Panc1 (cell line): ENCODE results near the gene SMIM10L1. TPM values are rescaled to one million over a fixed set of nuclear protein-coding genes. Genes with fewer than 3 reads are reported as not detected.

Source experiments
- ATAC-seq: fragments of 200-7000 bp; cut with Tn5 transposase; 2 replicates; pipeline ENCODE4 v1.9.1; 2020; ENCODE audit warnings: mild to moderate bottlenecking, moderate library complexity
- BruUV-seq: library from RNA; stranded (reverse); fragments of 400-500 nt; replicated peaks from 2 replicates; lab custom pipeline; 2021; lab: Mats Ljungman, UMichigan
- CTCF ChIA-PET: fragments of 300-600 bp; sonication (Branson Sonifier 250); formaldehyde crosslinking; loops from one replicate; lab custom pipeline; 2022; ENCODE audit warnings: antibody characterized with exemption; lab: Charles Lee
- POLR2A ChIA-PET: fragments of 300-600 bp; sonication (Branson Sonifier 250); formaldehyde crosslinking; loops from one replicate; lab custom pipeline; 2022; ENCODE audit warnings: antibody characterized with exemption; lab: Charles Lee
- DNase-seq: peaks from one replicate; pipeline ENCODE4 v3.0.0-alpha.2; 2010; ENCODE audit warnings: low read depth, low spot score
- H3K27ac ChIP-seq: 2 replicates; pipeline ENCODE4 v1.5.1; 2011; ENCODE audit warnings: mild to moderate bottlenecking, low read length, inconsistent platforms
- H3K27me3 ChIP-seq: fragments of 200-500 bp; sonication (Bioruptor generic); 2 replicates; pipeline ENCODE4 v1.6.0; 2014; ENCODE audit warnings: low read length, inconsistent platforms; ENCODE audit not compliant: control insufficient read depth, insufficient read depth
- H3K36me3 ChIP-seq: fragments of 200-500 bp; sonication (Bioruptor generic); 2 replicates; pipeline ENCODE4 v1.5.1; 2014; ENCODE audit warnings: inconsistent platforms, mild to moderate bottlenecking, low read length, moderate library complexity; ENCODE audit not compliant: control insufficient read depth, insufficient read depth
- H3K4me1 ChIP-seq: 2 replicates; pipeline ENCODE4 v1.5.1; 2011; ENCODE audit warnings: inconsistent platforms, mild to moderate bottlenecking, low read length, moderate library complexity; ENCODE audit not compliant: control insufficient read depth, insufficient read depth
- H3K4me3 ChIP-seq, 2 experiments: 2 replicates each; pipeline ENCODE4 v1.5.1; 2011 to 2012; ENCODE audit warnings: low read depth in 2 of 2, low read length in 2 of 2, mild to moderate bottlenecking in 2 of 2, inconsistent platforms in 1 of 2, moderate library complexity in 1 of 2
- H3K9me3 ChIP-seq: fragments of 200-500 bp; sonication (Bioruptor generic); 2 replicates; pipeline ENCODE4 v1.5.1; 2014; ENCODE audit warnings: low read depth, mild to moderate bottlenecking, inconsistent platforms, low read length, moderate library complexity; ENCODE audit not compliant: control insufficient read depth, insufficient read depth
- POLR2AphosphoS5 ChIP-seq: IDR thresholded peaks from 2 replicates; pipeline ENCODE4 v1.6.1; 2012; ENCODE audit warnings: mild to moderate bottlenecking, low read depth, low read length, moderate library complexity
- REST ChIP-seq, 2 experiments: IDR thresholded peaks; 2 replicates each; pipeline ENCODE4 v1.6.1; 2011 to 2012; ENCODE audit warnings: low read depth in 2 of 2, control low read depth in 1 of 2, low read length in 1 of 2, mild to moderate bottlenecking in 1 of 2, moderate library complexity in 1 of 2; ENCODE audit not compliant: insufficient read depth in 1 of 2
- SIN3A ChIP-seq: IDR thresholded peaks from 2 replicates; pipeline ENCODE4 v1.6.1; 2012; ENCODE audit warnings: low read depth, mild to moderate bottlenecking, low read length, moderate library complexity, borderline replicate concordance; ENCODE audit not compliant: insufficient read depth
- TCF7L2 ChIP-seq: IDR thresholded peaks from 2 replicates; pipeline ENCODE4 v1.6.1; 2011; ENCODE audit warnings: mild to moderate bottlenecking, low read depth, low read length, inconsistent platforms
- in situ Hi-C: cut with HindIII; loops from 2 replicates; pipeline ENCODE4 v1.10.0; 2016; ENCODE audit warnings: low sequenced_read_pairs, low pct_unique_long_range_greater_than_20kb
- intact Hi-C: fragments of 100-400 bp; cut with micrococcal nuclease; formaldehyde crosslinking; loops from one replicate; pipeline ENCODE4 v1.10.0; 2022; ENCODE audit not compliant: unreplicated experiment
- total RNA-seq: library from RNA; stranded (reverse); gene quantifications from one replicate; pipeline ENCODE4 v1.2.1, GENCODE V29; 2021; ENCODE audit not compliant: unreplicated experiment
- TF ChIP-seq, protein P1 (sequence below): fragments of 450-650 bp; IDR thresholded peaks from 2 replicates; pipeline ENCODE4 v1.5.1; 2017; ENCODE audit warnings: mild to moderate bottlenecking

SMIM10L1 gene
- total RNA-seq, 1 experiment from 2014 or later: 6.0 TPM

DNA sequence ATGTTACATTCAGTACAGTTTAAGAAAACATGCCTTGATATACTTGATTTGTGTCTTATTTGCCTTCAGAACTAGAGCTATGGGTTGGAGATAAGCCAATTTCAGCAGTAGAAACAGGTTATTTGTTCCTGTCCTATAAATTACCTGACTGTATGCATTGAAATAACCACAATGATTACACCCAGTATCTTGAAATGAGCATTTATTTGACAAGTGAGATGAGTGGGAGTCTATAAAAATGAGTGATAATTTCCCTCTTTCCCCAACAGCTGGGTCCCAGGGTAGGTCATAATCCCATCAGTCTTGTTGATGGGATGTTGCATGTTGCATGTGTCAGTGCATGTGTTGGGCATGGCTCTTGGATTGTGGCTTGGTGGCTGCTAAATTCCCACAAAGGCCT is 12.0 kb downstream of the SMIM10L1 start:
- POLR2A ChIA-PET: no interaction called here
- Histone ChIP-seq H3K9me3 (no peaks in the 10 kb centered on the region), H3K27me3 (no peaks in the 10 kb centered on the region), H3K36me3 (no peaks in the 10 kb centered on the region), H3K27ac (no peak overlapping the region), H3K4me1 (no peaks in the 10 kb centered on the region), H3K4me3 (no peak overlapping the region)
- intact Hi-C loops (no loop called here), in situ Hi-C loops (no loop called here)
- ATAC-seq (no peak), DNase-seq (no peak)
- no TSS peak for BruUV-seq
- CTCF ChIA-PET: no interaction called here
- TF ChIP-seq POLR2AphosphoS5 (no peak), SIN3A (no peak), REST (IDR thresholded peaks at IDR 0.05; ENCODE audit: insufficient read depth in 1 of 2, low read depth in 2 of 2, low read length in 1 of 2) (no peak), TCF7L2 (no peak)
- TF ChIP-seq, protein P1, sequence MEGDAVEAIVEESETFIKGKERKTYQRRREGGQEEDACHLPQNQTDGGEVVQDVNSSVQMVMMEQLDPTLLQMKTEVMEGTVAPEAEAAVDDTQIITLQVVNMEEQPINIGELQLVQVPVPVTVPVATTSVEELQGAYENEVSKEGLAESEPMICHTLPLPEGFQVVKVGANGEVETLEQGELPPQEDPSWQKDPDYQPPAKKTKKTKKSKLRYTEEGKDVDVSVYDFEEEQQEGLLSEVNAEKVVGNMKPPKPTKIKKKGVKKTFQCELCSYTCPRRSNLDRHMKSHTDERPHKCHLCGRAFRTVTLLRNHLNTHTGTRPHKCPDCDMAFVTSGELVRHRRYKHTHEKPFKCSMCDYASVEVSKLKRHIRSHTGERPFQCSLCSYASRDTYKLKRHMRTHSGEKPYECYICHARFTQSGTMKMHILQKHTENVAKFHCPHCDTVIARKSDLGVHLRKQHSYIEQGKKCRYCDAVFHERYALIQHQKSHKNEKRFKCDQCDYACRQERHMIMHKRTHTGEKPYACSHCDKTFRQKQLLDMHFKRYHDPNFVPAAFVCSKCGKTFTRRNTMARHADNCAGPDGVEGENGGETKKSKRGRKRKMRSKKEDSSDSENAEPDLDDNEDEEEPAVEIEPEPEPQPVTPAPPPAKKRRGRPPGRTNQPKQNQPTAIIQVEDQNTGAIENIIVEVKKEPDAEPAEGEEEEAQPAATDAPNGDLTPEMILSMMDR: no peak

GRCh38 chr12:11186837-11187236 is 15.8 kb downstream of the SMIM10L1 start, which contains the start of gene TAS2R42:
TAS2R42 (minus strand) TSS chr12:11186937; CDS start chr12:11186937, 0 bp downstream.
- CTCF ChIA-PET: no interaction called here
- no peak for ATAC-seq
- TF ChIP-seq POLR2AphosphoS5 (no peak), TCF7L2 (no peak)

DNA sequence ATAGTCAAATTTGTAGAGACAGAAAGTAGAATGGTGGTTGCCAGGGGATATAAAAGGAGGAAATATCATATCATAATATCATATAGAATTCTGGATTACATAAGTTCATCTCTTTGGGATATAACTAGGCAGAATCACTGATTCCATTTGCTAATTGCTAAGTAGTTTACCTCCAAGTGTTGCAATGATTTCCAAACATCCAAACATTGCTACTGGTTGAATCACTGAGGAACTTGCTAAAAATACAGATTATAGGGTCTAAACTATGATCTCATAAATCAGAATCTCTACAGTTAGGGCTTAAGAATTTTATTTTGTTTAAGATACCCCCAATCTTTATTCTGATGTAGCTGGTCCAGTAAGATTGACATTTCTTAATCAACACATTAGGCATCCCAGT is 31.8 kb downstream of the SMIM10L1 start:
- in situ Hi-C loops (no loop called here), intact Hi-C loops (no loop called here)
- no peaks in the 10 kb centered on the region for H3K27me3 ChIP-seq
- DNase-seq: no peak
- ChIA-PET POLR2A (no interaction called here), CTCF (no interaction called here)
- no peak overlapping the region for H3K4me3 ChIP-seq
- H3K4me1 ChIP-seq: no peaks in the 10 kb centered on the region
- no peaks in the 10 kb centered on the region for H3K9me3 ChIP-seq
- no peaks in the 10 kb centered on the region for H3K36me3 ChIP-seq
- no peak for ATAC-seq
- BruUV-seq: no TSS peak
- H3K27ac ChIP-seq: no peak overlapping the region
- TF ChIP-seq TCF7L2 (no peak), SIN3A (no peak), REST (IDR thresholded peaks at IDR 0.05; ENCODE audit: insufficient read depth in 1 of 2, low read depth in 2 of 2, low read length in 1 of 2) (no peak), POLR2AphosphoS5 (no peak)
- TF ChIP-seq, protein P1: no peak

More at GRCh38 chr12:11186837-11187236, 15.8 kb downstream of the SMIM10L1 start, which contains the start of gene TAS2R42:
- H3K27ac ChIP-seq: no peak within 1 kb of the TSS
- no peaks in the 10 kb centered on the region for H3K9me3 ChIP-seq
- no peak for DNase-seq
- H3K4me1 ChIP-seq: no peaks in the 10 kb centered on the region
- intact Hi-C loops: no loop called here
- in situ Hi-C loops: no loop called here
- H3K27me3 ChIP-seq: no peaks in the 10 kb centered on the region
- no TSS peak for BruUV-seq
- no peak within 1 kb of the TSS for H3K4me3 ChIP-seq
- H3K36me3 ChIP-seq: no peaks in the 10 kb centered on the region
- POLR2A ChIA-PET: no interaction called here
